GM12873 (cell line): ENCODE results near the gene ZNF618.

Experiments
- CTCF ChIP-seq: IDR thresholded peaks from 2 replicates; pipeline ENCODE4 v1.5.1; 2012; ENCODE audit warnings: low read depth, mild to moderate bottlenecking, moderate library complexity, low read length, control low read depth; ENCODE audit not compliant: insufficient read depth; ENCODE audit errors: missing control alignments

The ZNF618 gene

GRCh38 chr9:114056527-114056926, 180.4 kb downstream of the ZNF618 start:
- no peak for TF ChIP-seq CTCF

- TF ChIP-seq CTCF, result no peak
Observed at GRCh38 chr9:114057161-114057885, 181.2 kb downstream of the ZNF618 start.

- TF ChIP-seq CTCF, result no peak
Observed at GRCh38 chr9:114058688-114059046, 182.6 kb downstream of the ZNF618 start.

- TF ChIP-seq CTCF, result no peak
Observed at GRCh38 chr9:114059047-114059803, 183.1 kb downstream of the ZNF618 start.

- no peak for TF ChIP-seq CTCF
Observed at GRCh38 chr9:114060070-114060469, 184.0 kb downstream of the ZNF618 start.

GRCh38 chr9:114060711-114061110, 184.6 kb downstream of the ZNF618 start:
- no peak for TF ChIP-seq CTCF

- TF ChIP-seq CTCF, result no peak
Observed at GRCh38 chr9:114061292-114061691, 185.2 kb downstream of the ZNF618 start.
